Thoracic aorta (tissue), 2 donors: ENCODE data around the gene PPIA. TPM values are rescaled to one million over a fixed set of nuclear protein-coding genes. Genes with fewer than 3 reads are reported as not detected.

Experiments used
- ATAC-seq: fragments of 150-250 bp; one replicate; pipeline ENCODE4 v1.8.0; 2017; ENCODE audit warnings: low read depth; ENCODE audit not compliant: insufficient number of reproducible peaks, low FRiP score
- DNase-seq: peaks from one replicate; pipeline ENCODE4 v3.0.0-alpha.2; 2020; ENCODE audit warnings: low spot score
- H3K27ac ChIP-seq, 2 donors: fragments of 200-600 bp; sonication (generic); 1 replicate in 1 of 2; 2 replicates in 1 of 2; pipeline ENCODE4 v1.5.1; 2016; ENCODE audit warnings: mild to moderate bottlenecking in 2 of 2, moderate library complexity in 2 of 2
- H3K27me3 ChIP-seq: fragments of 200-600 bp; sonication (generic); replicated peaks from 2 replicates; pipeline ENCODE4 v1.6.0; 2016; ENCODE audit warnings: mild to moderate bottlenecking; ENCODE audit not compliant: insufficient read depth
- H3K36me3 ChIP-seq: fragments of 200-600 bp; sonication (generic); one replicate; pipeline ENCODE4 v1.5.1; 2016
- H3K4me1 ChIP-seq, 2 donors: fragments of 200-600 bp; sonication (generic); 1 replicate in 1 of 2; 2 replicates in 1 of 2; pipeline versions ENCODE4 v1.5.1 to v1.6.0; 2016; ENCODE audit warnings: low read depth in 2 of 2, mild to moderate bottlenecking in 1 of 2; ENCODE audit not compliant: control insufficient read depth in 1 of 2
- H3K4me3 ChIP-seq: fragments of 200-600 bp; sonication (generic); 2 replicates; pipeline ENCODE4 v1.5.1; 2016; ENCODE audit warnings: mild to moderate bottlenecking
- H3K9me3 ChIP-seq: fragments of 200-600 bp; sonication (generic); 2 replicates; pipeline ENCODE4 v1.5.1; 2016
- total RNA-seq, 2 donors: library from RNA; depleted of rRNA; stranded (reverse); fragments of >200 nt; gene quantifications; one replicate each; pipeline versions ENCODE4 v1.1.0 to v1.2.3, GENCODE V29; 2016
- TF ChIP-seq, protein P1 (sequence below): fragments of 200-600 bp; sonication (generic); IDR thresholded peaks from one replicate; pipeline ENCODE4 v1.5.1; 2019; ENCODE audit warnings: antibody characterized with exemption

The PPIA gene
- total RNA-seq, 2 donors from 2014 or later: 1,002 to 1,065 TPM

DNA sequence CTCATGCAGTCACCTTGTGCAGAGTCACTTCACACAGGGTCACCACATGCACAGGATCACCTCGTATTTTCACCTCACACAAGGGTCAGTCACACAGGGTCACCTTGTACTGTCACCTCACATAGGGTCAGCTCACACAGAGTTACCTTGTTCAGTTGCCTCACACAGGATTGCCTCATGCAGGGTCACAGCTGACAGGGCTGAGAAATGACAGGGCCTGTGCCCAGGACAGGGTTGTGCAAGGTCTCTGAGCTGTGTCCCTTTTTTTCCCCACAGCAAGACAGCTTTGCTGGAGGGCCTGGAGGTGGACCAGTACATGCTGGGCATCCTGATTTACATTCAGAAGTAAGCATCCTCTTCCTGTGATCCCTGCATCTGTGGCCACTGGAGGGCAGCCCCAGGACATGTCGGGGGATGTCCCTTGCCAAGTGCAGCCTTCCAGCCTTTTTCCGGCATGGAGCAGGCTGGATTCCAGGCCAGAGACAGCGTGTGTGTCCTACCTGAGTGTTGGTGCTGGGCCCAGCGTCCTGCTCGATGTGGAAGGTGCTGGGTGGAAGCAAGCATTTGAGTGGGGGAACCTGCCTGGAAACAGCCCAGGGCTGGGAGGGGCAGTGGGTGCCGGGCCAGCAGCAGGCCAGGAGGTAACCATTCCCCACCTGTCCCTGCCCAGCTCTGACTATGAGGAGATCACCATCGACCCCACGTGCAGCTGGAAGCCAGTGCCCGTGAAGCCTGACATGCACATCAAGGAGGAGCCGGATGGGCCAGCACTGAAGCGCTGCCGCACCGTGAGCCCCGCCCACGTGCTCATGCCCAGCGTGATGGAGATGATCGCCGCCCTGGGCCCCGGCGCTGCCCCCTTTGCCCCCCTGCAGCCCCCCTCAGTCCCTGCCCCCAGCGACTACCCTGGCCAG is 31.6 kb upstream of the PPIA start:
- no peak overlapping the region for H3K27ac ChIP-seq
- TF ChIP-seq, protein P1, sequence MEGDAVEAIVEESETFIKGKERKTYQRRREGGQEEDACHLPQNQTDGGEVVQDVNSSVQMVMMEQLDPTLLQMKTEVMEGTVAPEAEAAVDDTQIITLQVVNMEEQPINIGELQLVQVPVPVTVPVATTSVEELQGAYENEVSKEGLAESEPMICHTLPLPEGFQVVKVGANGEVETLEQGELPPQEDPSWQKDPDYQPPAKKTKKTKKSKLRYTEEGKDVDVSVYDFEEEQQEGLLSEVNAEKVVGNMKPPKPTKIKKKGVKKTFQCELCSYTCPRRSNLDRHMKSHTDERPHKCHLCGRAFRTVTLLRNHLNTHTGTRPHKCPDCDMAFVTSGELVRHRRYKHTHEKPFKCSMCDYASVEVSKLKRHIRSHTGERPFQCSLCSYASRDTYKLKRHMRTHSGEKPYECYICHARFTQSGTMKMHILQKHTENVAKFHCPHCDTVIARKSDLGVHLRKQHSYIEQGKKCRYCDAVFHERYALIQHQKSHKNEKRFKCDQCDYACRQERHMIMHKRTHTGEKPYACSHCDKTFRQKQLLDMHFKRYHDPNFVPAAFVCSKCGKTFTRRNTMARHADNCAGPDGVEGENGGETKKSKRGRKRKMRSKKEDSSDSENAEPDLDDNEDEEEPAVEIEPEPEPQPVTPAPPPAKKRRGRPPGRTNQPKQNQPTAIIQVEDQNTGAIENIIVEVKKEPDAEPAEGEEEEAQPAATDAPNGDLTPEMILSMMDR: no peak
- no peaks in the 10 kb centered on the region for H3K27me3 ChIP-seq
- no peak overlapping the region for H3K4me3 ChIP-seq
- H3K36me3 ChIP-seq: peaks cover 49% of the 10 kb centered on the region
- ATAC-seq (no peak), DNase-seq (no peak)
- H3K4me1 ChIP-seq: peaks cover 20 to 29% of the 10 kb centered on the region in 2 donors
- no peaks in the 10 kb centered on the region for H3K9me3 ChIP-seq

DNA sequence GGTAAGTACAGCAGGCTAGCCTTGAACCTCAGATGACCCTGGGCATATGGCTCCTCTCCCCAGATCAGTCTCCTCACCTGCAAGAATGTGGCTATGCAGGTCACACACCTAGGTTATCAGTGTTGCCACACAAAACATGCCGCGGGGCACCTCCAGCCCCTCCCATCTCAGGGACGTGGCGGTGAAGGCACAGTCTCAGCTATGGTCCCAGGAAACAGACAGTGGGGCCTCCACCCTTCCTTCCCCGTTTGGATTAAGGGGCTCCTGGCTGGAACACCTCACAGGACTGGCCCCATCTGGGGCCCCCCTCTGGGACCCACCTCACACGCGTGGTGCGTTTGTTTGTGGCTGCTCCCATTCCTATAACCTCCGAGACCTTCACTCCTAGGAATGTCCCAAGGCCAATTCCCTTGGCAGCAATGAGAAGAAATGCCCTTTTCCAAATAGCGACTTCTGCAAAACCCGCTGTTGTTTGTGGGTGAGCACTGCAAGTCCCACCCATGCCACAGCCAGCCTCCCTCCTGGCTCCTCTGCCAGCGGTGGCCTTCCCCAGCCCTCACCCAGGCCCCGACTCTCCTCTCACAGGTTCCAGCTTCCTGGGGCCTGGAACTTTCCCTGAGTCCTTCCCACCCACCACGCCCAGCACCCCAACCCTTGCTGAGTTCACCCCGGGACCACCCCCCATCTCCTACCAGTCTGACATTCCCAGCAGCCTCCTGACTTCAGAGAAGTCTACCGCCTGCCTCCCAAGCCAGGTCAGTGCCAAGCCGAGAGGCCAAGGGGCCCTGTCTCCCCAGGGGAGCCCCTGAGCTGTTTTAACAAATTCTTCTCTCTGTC is 30.7 kb upstream of the PPIA start:
- no peak for ATAC-seq
- TF ChIP-seq, protein P1: no peak
- Histone ChIP-seq H3K4me3 (no peak overlapping the region), H3K36me3 (peaks cover 43% of the 10 kb centered on the region), H3K9me3 (no peaks in the 10 kb centered on the region), H3K27me3 (no peaks in the 10 kb centered on the region), H3K27ac (no peak overlapping the region), H3K4me1 (peaks cover 27 to 36% of the 10 kb centered on the region in 2 donors)
- DNase-seq: no peak

DNA sequence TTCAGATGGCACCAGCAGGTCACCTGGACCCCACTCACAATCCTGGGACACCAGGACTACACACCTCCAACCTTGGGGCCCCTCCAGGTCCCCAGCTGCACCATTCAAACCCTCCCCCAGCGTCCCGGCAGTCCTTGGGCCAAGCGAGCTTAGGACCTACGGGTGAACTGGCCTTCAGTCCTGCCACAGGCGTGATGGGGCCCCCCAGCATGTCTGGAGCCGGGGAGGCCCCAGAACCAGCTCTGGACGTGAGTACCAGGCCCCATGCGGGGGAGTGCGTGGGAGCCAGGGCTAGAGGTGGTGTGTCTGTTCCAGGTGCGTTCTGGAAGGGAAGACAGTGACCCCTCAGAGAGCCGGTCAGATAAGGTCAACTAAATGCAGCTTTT is 30.1 kb upstream of the PPIA start:
- Histone ChIP-seq H3K27me3 (no peaks in the 10 kb centered on the region), H3K4me1 (peaks cover 27 to 36% of the 10 kb centered on the region in 2 donors), H3K27ac (no peak overlapping the region), H3K36me3 (peaks cover 37% of the 10 kb centered on the region), H3K9me3 (no peaks in the 10 kb centered on the region), H3K4me3 (no peak overlapping the region)
- ATAC-seq: no peak
- TF ChIP-seq, protein P1: no peak
- no peak for DNase-seq

DNA sequence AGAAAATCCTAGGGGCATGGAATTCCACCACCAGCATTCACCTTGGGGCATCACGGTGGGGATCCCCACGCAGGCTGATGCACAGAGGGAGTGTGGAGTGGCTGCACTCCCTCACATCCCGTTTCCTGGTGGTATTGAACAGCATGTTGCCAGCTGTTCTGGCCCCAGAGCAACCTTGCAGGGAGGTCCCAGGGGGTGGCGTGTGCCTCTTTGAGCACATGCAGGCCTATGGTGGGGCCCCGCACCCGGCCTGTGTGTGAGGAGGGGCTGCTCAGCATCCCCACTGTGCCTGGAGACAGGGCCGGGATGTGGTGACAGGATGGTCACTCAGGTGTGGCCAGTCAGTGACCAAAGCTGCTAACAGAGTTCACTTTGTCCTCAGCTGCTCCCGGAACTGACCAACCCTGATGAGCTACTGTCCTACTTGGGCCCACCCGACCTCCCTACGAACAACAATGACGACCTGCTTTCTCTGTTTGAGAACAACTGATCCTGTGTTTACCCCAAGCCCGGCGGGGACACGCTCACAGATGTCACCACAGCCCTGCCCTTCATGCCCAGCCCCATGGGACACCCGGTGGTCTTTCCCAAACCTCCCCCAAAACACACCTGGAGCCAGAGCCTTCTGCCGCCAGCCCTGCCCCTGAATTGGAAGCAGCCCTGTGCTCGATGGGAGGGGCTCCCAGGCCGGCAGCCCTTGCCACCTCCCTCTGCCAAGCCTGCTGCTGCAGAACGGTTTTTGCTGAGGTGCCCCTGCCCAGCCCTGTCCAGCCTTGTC is 29.2 kb upstream of the PPIA start:
- no peaks in the 10 kb centered on the region for H3K9me3 ChIP-seq
- H3K36me3 ChIP-seq: peaks cover 37% of the 10 kb centered on the region
- H3K27ac ChIP-seq: peak overlapping the region; percentile 54 to 77
- TF ChIP-seq, protein P1: no peak
- peaks cover 27 to 36% of the 10 kb centered on the region in 2 donors for H3K4me1 ChIP-seq
- no peaks in the 10 kb centered on the region for H3K27me3 ChIP-seq
- no peak overlapping the region for H3K4me3 ChIP-seq
- no peak for DNase-seq
- ATAC-seq: no peak
